GOT3 (cell line): Measurements from ENCODE around the gene DCAF5.
"Not testable (repeated sequence)": the region's sequence is repeated elsewhere in the genome, so short reads cannot be mapped to it uniquely, and the experiment has no call there.

Experiments
- DNase-seq: peaks from one replicate; lab custom pipeline; 2025; ENCODE audit warnings: mixed read lengths; lab: John Stamatoyannopoulos, UW

DCAF5 gene

DNA sequence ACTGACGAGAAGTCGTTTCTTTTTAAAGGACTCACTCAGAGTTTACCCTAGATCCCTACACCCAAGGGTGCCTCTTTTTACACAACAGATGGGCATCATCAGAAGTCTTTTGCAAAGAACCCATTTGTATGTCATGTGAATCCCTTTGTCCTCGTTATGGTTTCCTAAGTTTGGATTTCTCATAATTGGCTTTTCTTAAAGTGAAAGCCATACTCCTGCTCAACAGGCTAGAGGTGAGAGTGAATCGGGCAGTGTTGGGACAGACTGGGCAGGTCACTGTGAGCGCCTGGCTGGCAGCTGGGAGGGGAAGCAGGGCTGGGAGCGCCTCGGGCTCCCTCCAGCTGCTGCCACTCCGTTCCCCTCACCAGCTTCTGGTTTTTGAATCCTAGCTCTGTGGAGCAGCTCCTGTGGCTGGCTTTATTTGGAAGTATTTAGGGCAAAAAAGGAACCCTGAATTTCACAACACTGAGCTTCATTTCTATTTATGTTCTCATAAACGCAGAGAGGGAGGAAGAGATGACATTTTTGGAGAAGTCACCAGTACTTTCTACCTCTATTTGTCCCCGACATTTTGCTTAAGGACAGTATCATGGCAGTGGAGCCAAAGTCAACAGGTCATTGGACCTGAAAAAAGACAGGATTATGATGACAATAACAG, 110.0 kb downstream of the DCAF5 start:
- DNase-seq, result no peak

- no peak for DNase-seq
These were observed 110.6 kb downstream of the DCAF5 start for GRCh38 chr14:69042299-69042698.

DNA sequence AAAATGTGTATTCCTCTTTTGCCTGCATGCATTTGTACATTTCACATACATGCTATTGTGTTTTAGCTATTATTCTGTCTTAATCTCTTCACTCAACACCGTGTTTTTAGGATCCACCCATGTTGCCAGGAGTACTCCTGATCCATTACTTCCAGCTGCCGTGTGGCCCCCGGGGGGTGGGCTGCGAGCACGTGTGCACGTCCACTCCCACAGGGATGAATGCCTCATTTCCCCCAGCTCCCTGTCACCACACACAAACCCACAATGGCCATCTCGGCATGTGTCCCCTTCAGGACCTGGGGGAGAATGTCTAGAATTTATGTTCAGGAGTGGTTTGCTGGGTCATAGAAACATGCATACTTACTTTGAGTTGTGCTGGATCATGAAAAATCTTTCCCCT, 111.1 kb downstream of the DCAF5 start:
- no peak for DNase-seq

- no peak for DNase-seq
These were observed 112.6 kb downstream of the DCAF5 start for GRCh38 chr14:69040353-69040752.

DNA sequence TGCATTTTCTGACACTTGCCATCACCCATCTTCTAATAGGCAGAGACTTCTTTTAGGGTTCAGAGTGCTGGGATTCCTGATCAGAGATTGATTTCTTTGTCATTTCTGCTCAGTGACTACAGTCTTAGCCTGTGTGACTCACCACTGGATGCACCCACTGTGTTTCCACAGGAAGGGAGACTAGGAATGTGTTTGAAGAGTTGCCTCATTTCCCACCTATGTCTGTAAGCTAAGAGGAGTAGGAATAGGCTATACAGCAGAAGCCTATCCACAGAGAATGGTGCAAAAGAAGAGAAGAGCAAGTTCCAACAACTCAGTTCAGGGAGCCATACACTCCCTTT, 113.7 kb downstream of the DCAF5 start:
- no peak for DNase-seq

GRCh38 chr14:69038455-69039287, 114.2 kb downstream of the DCAF5 start:
- no peak for DNase-seq

DNA sequence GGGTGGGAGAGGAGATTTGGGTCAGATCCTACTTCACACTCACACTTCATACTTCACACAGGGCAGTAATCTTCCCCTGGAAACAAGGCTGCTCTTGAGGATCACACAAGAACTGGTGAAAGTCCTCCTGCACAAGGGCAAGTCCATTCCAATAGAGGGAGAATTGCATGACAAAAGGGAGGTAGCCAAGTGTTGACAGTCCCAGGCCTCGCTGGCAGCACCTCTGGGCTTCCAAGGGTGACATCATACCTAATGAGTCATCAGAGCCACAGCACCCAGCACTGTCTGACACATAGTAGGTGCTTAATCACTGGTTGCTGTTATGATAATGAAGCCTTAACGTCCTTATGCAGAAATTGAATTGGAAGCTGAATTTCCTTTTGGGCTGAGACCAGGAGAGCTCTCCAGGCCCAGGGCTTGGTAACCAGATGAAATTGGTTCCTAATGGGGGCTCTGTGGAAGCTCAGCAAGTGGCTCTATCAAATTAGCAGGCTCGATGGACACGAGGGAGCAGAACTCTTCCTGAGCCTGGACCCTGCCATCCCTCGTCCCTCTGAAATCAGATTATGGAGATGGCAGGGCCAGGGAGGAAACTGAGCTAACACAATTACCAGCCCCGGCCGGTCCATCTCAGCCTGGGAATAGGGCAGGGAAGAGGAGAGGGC, 115.0 kb downstream of the DCAF5 start:
- DNase-seq, result no peak

DNA sequence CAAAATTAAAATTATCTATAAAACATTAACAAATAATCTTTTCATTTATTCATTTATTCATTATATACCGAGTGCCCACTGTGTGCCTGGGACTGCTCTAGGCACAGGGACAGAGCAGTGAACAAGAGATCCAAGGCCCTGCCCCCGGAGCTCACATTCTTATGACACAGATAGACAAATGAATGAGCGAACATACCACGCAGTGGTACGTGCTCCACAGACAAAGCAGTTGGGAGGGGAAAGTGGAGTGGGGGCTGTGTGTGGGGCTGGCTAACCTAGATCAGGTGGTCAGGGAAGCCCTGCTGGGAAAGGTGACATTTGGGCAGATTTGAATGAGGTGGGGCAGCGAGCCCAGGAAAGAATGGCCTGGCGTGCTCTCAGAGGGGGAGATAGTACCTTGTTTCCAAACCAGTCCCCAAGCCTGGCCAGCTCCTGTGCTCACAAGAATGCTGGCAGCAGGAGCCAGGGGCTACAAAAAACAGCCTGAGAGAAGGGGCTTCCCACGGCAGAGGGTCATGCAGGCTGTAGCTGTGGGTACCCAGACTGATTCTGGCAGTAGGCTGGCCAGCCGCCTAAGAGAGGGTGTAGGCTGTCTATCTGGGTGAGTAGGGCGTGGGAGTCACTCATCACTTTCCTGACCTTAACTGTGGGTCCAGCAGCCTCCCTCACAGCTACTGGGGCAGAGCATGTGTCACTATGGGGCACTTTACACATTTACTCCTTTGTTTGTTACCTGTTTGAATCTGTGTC, 116.0 kb downstream of the DCAF5 start:
- no peak for DNase-seq

DNA sequence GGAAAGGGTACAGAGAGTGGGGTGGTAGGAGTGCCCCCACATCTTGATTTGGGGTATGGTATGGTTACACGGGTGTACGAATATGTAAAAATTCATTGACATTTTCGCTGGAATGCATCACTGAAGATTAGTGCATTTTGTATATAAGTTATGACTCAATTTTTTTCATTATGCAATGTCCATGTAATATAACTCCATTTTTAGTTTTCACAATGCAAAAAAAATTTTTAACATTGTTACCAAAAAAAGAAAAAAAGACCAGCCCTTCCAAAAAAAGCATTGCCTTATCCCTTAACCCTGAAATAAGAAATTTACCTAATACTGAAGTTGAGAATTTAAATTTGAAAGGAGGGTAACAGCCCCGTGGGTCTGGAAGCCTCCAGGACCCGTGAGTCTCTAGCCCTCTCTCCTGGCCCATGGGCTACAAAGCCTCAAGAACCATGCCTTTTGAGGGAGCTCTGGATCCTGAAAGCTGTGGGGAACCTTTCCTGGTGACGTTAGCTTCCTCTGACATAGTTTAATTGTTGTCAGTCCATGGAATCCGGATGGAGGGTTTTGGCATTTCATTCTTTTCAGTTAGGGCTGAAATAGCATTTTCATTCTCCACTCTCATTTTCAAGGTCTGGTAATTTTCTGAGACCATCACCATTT, 118.2 kb downstream of the DCAF5 start:
- DNase-seq, result no peak

DNA sequence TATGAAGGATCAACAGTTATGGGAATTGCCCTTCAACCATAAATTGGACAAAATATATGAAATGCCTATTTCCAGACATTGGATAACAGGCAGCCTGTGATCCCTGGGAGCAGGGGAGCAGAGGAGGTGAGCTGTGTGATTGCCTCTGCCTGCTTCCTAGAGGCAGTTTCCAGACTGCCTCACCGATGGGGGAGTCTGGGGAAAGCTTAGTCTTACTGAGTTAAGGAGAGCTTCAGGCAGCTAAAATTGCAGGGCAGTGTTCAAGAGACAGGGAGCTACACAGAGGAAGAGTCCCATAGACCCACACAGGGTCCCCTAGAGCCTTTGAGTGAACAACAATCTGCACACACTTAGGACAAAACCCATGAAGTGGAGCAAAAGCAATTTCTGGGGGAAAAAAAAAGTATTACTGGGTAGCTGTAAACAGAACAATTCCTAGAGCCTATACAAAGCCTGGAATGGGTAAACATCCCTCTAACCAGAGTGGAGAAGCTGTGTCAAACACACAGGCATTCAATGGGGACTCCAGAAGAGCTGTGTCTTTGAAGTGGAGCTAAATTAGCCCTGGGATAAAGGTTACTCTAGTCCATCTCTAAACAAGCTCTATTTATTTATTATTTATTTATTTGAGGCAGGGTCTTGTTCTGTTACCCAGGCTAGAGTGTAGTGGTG, 125.5 kb downstream of the DCAF5 start:
- no peak for DNase-seq

DNA sequence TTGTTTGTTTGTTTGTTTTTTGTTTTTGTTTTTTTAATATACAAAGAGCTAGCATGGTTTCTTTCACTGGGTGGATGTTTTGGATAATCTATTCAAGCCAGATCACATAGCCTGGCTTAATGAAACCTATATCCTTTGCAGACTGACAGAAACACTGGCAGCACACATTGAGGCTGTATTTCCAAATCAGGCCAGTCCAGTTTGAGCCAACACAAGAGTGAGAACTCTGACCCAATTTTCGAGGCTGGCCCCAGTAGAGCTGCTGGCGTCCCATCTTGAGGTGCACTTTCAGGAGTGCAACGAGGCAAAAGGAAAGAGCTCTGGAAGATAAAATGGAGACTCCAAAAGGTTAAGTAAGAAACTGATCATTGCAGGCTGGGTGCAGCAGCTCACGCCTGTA, 129.9 kb downstream of the DCAF5 start:
- no peak for DNase-seq

GRCh38 chr14:69022093-69022492, 130.8 kb downstream of the DCAF5 start:
- not testable (repeated sequence) for DNase-seq

DNA sequence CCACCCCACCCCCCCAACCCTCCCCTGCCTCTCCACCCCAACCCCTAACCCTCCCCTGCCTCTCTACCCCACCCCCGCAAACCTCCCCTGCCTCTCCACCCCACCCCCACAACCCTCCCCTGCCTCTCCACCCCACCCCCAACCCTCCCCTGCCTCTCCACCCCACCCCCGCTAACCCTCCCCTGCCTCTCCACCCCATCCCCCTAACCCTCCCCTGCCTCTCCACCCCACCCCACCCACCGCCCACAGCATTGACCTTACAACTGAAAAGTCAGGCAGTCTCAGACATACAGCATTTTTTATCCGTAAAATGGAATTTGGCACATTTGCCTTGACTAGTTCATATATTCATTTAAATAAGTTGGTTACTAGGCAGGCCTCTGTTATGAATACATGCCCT, 135.2 kb downstream of the DCAF5 start:
- DNase-seq, result no peak

DNA sequence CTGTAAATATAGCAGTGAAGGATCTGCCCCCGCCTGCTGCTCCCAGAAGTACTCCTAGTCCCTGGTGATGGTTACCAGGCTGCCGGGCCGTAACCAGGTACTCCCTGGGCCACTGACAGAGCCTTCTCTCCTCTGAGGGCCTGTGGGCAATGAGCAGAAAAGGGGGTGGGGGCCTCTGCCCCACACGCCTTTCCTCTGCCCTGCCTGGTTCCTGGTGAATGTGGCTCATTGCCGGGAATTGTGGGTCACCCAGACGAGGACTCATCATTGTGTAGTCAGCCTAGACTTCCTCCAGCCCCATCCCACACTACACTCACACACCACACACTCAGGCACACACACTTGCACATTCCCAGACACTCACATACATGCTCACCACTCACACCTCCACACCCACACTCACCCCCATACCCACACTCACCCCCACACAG, 138.1 kb downstream of the DCAF5 start:
- DNase-seq, result no peak

GRCh38 chr14:69013943-69014782, 138.8 kb downstream of the DCAF5 start:
- no peak for DNase-seq

- no peak for DNase-seq
These were observed 140.5 kb downstream of the DCAF5 start for GRCh38 chr14:69012256-69012953.

DNA sequence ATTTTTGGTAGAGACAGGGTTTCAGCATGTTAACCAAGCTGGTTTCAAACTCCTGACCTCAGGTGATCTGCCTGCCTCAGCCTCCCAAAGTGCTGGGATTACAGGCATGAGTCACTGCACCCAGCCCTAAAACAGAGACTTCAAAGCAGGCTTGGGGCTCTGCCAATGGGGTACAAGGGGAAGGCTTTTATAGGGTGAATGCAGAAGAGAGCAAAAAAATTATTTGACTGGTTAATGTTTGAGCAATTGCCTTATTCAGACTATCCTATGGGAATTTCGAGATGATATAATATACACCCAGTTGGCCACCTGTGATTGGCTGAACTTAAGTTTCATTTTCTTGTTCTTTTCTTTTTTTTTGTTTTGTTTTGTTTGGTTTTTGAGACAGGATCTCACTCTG, 142.3 kb downstream of the DCAF5 start:
- no peak for DNase-seq

GRCh38 chr14:69008421-69008884, 144.5 kb downstream of the DCAF5 start:
- DNase-seq, result no peak

GRCh38 chr14:69006346-69006745, 146.6 kb downstream of the DCAF5 start:
- DNase-seq, result no peak
